SK-N-DZ (cell line): ENCODE results near the gene EPHA10.
A peak's percentile ranks its signal among the peaks of the same experiment; 100 is the strongest.

Source experiments
- DNase-seq: peaks from one replicate; pipeline ENCODE4 v3.0.0-alpha.2; 2015; ENCODE audit warnings: low spot score
- small RNA-seq, 2 experiments: library from RNA; depleted of rRNA; stranded (forward); fragments of <200 nt; gene quantifications; one replicate each; pipeline ENCODE3, GENCODE V24; 2014

The EPHA10 gene

GRCh38 chr1:37676281-37677142 lies 88.4 kb downstream of the EPHA10 start:
- DNase-seq: no peak

GRCh38 chr1:37673920-37674319 lies 91.0 kb downstream of the EPHA10 start:
- no peak for DNase-seq

- DNase-seq: no peak
Observed at GRCh38 chr1:37672136-37672870, 92.6 kb downstream of the EPHA10 start.

GRCh38 chr1:37671261-37671660 lies 93.7 kb downstream of the EPHA10 start:
- no peak for DNase-seq

GRCh38 chr1:37670133-37670532 lies 94.8 kb downstream of the EPHA10 start:
- DNase-seq: peak; percentile 59

GRCh38 chr1:37667023-37667671 lies 97.8 kb downstream of the EPHA10 start:
- peak; percentile 74 for DNase-seq

- DNase-seq: no peak
Observed at GRCh38 chr1:37666241-37666867, 98.6 kb downstream of the EPHA10 start.

Small RNA genes within 50 kb of the gene (small RNA-seq; reads per million reads assigned to genes)
- 0 reads per million in 2 experiments for gene RF00019
